AG04450 (cell line): ENCODE results near the gene ARMH1. TPM values are rescaled to one million over a fixed set of nuclear protein-coding genes. Genes with fewer than 3 reads are reported as not detected.

Source experiments
- CTCF ChIA-PET: fragments of 300-600, 350-600 bp; formaldehyde crosslinking; extraction: SDS; loops from one replicate; lab custom pipeline; 2022; ENCODE audit warnings: antibody characterized with exemption, inconsistent platforms; lab: Charles Lee
- POLR2A ChIA-PET: fragments of 350-600 bp; formaldehyde crosslinking; extraction: SDS; loops from one replicate; lab custom pipeline; 2021; ENCODE audit warnings: antibody characterized with exemption, inconsistent platforms; lab: Yijun Ruan, JAX
- DNase-seq: peaks from one replicate; pipeline ENCODE4 v3.0.0-alpha.2; 2011; ENCODE audit warnings: low read depth, low spot score
- H3K27ac ChIP-seq: one replicate; pipeline ENCODE4 v1.5.1; 2012; ENCODE audit warnings: low read depth, low read length, control low read depth
- H3K27me3 ChIP-seq: one replicate; pipeline ENCODE4 v1.6.0; 2012; ENCODE audit warnings: low read length; ENCODE audit not compliant: control insufficient read depth, insufficient read depth
- H3K4me3 ChIP-seq: 2 replicates; pipeline ENCODE4 v1.5.1; 2011; ENCODE audit warnings: mild to moderate bottlenecking, low read depth, low read length, control low read depth
- H3K9me3 ChIP-seq: 2 replicates; pipeline ENCODE4 v1.5.1; 2012; ENCODE audit warnings: low read length; ENCODE audit not compliant: control insufficient read depth, insufficient read depth
- polyA plus RNA-seq: library from polyadenylated mRNA; depleted of rRNA; stranded (reverse); fragments of >200 nt; gene quantifications from 2 replicates; pipeline ENCODE4 v1.2.3, GENCODE V29; 2011
- TF ChIP-seq, protein P1 (sequence below): IDR thresholded peaks from 2 replicates; pipeline ENCODE4 v1.5.1; 2011; ENCODE audit warnings: low read depth, low read length, control low read depth, inconsistent platforms

The ARMH1 gene
- polyA plus RNA-seq, 1 experiment: 2.7 TPM

DNA sequence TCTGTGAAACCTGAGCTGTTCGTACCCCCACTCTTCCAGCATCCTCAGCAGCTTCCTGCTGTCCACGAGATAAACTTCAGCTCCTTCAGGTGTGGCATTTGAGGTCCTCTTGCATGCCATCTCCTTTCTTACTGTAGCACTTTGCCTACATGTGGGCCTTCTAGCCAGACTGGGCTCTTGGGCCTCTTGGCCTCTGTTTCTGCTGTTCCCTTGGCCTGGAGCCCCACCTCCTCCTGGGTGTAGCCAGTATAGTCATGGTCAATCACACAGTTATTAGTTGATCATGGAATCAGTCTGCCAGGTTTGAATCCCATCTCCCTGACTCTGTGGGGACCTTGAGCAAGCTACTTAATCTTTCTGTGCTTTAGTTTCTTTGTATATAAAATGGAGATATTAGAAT, 26.6 kb upstream of the ARMH1 start:
- ChIA-PET POLR2A (interaction anchor here (0.9 kb wide), 1 partner anchor 32 kb away, joined by 3 read pairs; no protein-coding TSS in a partner anchor), CTCF (interaction anchor here (0.8 to 9.3 kb wide), 4 partner anchors 8 to 430 kb away, joined by 4 to 221 read pairs (median 6); no protein-coding TSS in a partner anchor)
- Histone ChIP-seq H3K4me3 (no peak overlapping the region), H3K27me3 (no peaks in the 10 kb centered on the region), H3K27ac (no peak overlapping the region), H3K9me3 (no peaks in the 10 kb centered on the region)
- no peak for DNase-seq
- TF ChIP-seq, protein P1, sequence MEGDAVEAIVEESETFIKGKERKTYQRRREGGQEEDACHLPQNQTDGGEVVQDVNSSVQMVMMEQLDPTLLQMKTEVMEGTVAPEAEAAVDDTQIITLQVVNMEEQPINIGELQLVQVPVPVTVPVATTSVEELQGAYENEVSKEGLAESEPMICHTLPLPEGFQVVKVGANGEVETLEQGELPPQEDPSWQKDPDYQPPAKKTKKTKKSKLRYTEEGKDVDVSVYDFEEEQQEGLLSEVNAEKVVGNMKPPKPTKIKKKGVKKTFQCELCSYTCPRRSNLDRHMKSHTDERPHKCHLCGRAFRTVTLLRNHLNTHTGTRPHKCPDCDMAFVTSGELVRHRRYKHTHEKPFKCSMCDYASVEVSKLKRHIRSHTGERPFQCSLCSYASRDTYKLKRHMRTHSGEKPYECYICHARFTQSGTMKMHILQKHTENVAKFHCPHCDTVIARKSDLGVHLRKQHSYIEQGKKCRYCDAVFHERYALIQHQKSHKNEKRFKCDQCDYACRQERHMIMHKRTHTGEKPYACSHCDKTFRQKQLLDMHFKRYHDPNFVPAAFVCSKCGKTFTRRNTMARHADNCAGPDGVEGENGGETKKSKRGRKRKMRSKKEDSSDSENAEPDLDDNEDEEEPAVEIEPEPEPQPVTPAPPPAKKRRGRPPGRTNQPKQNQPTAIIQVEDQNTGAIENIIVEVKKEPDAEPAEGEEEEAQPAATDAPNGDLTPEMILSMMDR: no peak

DNA sequence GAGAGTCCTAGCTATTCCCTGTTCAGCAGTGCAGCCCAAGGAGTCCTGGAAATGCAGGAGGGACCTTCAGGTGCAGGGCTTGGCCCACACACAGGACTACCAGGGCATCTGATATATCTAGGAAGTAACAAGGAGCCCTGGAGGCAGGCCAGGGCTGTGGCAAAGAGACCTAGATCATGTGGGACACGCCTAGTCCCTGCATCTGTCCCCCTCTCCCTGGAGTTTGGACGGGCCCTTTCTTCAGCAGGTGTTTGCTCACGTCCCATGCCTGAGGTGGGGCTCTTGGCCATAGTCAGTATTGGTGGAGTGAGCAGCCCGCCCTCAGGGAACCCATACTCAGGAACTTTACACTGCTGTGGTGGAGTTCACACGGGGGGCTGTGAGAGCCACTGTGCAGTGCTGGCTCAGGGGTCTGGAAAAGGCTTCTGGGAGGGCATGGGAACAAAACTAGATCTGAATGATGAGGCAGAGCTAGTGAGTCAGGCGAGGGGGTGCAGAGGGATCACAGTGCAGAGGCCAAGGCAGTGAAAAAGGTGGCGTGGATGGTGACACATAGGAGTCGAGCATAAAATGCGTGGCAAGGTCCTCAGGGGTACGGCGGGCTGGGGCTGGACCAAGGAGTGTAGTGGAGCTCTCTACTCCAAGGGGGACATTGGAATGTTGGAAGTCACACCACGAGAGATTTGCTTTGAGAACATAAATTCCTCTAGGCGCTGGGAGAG, 25.8 kb upstream of the ARMH1 start:
- H3K4me3 ChIP-seq: no peak overlapping the region
- TF ChIP-seq, protein P1: no peak
- no peak overlapping the region for H3K27ac ChIP-seq
- H3K27me3 ChIP-seq: no peaks in the 10 kb centered on the region
- POLR2A ChIA-PET: interaction anchor here (0.9 kb wide), 1 partner anchor 33 kb away, joined by 3 read pairs; no protein-coding TSS in a partner anchor
- DNase-seq: no peak
- H3K9me3 ChIP-seq: no peaks in the 10 kb centered on the region
- CTCF ChIA-PET: interaction anchor here (1.3 to 9.3 kb wide), 3 partner anchors 16 to 431 kb away, joined by 4 to 221 read pairs (median 9); no protein-coding TSS in a partner anchor

DNA sequence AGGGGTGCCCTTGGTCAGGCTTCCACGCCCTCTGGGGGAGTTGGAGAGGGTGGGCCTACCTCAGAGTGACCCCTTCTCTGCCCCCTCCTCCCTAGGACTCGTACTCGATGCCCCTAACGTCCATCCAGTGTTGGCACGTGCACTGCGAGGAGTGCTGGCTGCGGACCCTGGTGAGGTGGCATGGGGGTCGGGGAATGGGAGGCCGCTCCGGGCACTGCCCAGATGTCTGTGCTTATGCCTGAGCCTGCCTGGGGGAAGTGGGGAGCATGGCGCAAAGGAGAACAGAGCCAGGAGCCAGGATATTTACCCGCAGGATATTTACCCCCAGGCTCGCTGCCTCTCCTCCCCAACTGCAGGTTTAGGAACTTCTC, 24.7 kb upstream of the ARMH1 start:
- TF ChIP-seq, protein P1: no peak
- no peak for DNase-seq
- Histone ChIP-seq H3K27me3 (no peaks in the 10 kb centered on the region), H3K27ac (no peak overlapping the region), H3K9me3 (no peaks in the 10 kb centered on the region), H3K4me3 (no peak overlapping the region)
- ChIA-PET CTCF (interaction anchor here (9.3 kb wide), 1 partner anchor 40 kb away, joined by 221 read pairs; no protein-coding TSS in a partner anchor), POLR2A (no interaction called here)

DNA sequence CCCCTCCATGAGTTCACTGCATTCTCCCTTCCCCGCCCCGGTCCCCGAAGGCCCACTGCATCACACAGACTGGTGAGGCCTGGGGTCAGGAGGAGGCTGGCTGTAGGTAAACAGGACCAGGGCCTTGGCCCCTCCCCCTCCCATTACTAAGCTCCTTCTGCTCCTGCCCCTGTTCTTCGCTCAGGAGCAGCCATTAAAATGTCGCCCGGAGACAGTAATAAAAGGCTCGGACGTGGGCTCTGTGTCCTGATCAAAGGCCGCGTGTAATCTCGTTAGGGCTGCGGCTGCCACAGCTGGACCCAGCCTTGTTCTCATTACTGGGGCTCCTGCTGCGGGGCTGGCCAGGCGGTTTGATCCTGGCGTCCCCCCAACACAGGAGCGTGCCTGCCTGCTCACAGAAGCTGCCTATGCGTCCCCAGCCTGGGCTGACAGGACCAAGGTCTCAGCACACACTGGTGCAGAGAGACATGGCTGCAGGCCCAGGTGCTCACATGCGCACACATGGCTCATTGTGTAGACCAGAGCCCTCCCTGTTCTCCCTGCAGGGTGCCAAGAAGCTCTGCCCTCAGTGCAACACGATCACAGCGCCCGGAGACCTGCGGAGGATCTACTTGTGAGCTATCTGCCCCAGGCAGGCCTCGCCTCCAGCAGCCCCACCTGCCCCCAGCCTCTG, 24.2 kb upstream of the ARMH1 start:
- no peaks in the 10 kb centered on the region for H3K27me3 ChIP-seq
- no peak for DNase-seq
- H3K4me3 ChIP-seq: no peak overlapping the region
- H3K27ac ChIP-seq: no peak overlapping the region
- ChIA-PET POLR2A (interaction anchor here (1.8 kb wide), 1 partner anchor 40 kb away, joined by 5 read pairs; no protein-coding TSS in a partner anchor), CTCF (interaction anchor here (1.0 to 9.3 kb wide), 5 partner anchors 17 to 273 kb away, joined by 4 to 221 read pairs (median 43); no protein-coding TSS in a partner anchor)
- TF ChIP-seq, protein P1: no peak
- H3K9me3 ChIP-seq: no peaks in the 10 kb centered on the region
